K562 (cell line): ENCODE measurements around the gene SLC2A4. TPM values are rescaled to one million over a fixed set of nuclear protein-coding genes. Genes with fewer than 3 reads are reported as not detected.

Source experiments
- AFF4 ChIP-seq: sonication (generic); formaldehyde crosslinking; IDR thresholded peaks from 2 replicates; pipeline ENCODE4 v1.8.0; 2023; ENCODE audit warnings: mild to moderate bottlenecking, missing genetic modification reagents
- BHLHE40 ChIP-seq: IDR thresholded peaks from 2 replicates; pipeline ENCODE4 v1.6.1; 2011; ENCODE audit warnings: low read length, improper control_type of control experiment
- E2F5 ChIP-seq: sonication (generic); formaldehyde crosslinking; IDR thresholded peaks from 2 replicates; pipeline ENCODE4 v1.8.0; 2022; ENCODE audit warnings: mild to moderate bottlenecking, missing genetic modification reagents
- E2F6 ChIP-seq, 2 experiments: IDR thresholded peaks; 2 replicates each; pipeline ENCODE4 v1.6.1; 2011; ENCODE audit warnings: borderline replicate concordance in 1 of 2, control low read depth in 1 of 2, low read depth in 1 of 2, low read length in 1 of 2, mild to moderate bottlenecking in 1 of 2, mixed read lengths in 1 of 2, moderate library complexity in 1 of 2; ENCODE audit not compliant: insufficient read depth in 1 of 2, insufficient read length in 1 of 2, poor library complexity in 1 of 2, severe bottlenecking in 1 of 2; ENCODE audit errors: extremely low read depth in 1 of 2
- EGR1 ChIP-seq: fragments of 450-650 bp; conservative IDR thresholded peaks from 2 replicates; pipeline ENCODE4 v1.6.1; 2017; ENCODE audit warnings: mild to moderate bottlenecking
- ESRRA ChIP-seq: fragments of 450-650 bp; IDR thresholded peaks from 2 replicates; pipeline ENCODE4 v1.6.1; 2014; ENCODE audit warnings: low read depth, mild to moderate bottlenecking, moderate library complexity, borderline replicate concordance
- HDAC1 ChIP-seq, 2 experiments: fragments of 450-650 bp; IDR thresholded peaks; 2 replicates each; pipeline ENCODE4 v1.6.1; 2016 to 2017; ENCODE audit warnings: inconsistent platforms in 1 of 2, mild to moderate bottlenecking in 1 of 2, moderate library complexity in 1 of 2
- IFI16 ChIP-seq: fragments of 250-450 bp; sonication (Bioruptor Pico); IDR thresholded peaks from 2 replicates; pipeline ENCODE4 v2.1.2; 2022; ENCODE audit warnings: mild to moderate bottlenecking, inconsistent platforms
- ILF3 ChIP-seq: fragments of 450-650 bp; IDR thresholded peaks from 2 replicates; pipeline ENCODE4 v1.6.1; 2018; ENCODE audit warnings: antibody characterized with exemption, mild to moderate bottlenecking, moderate library complexity, borderline replicate concordance
- NFRKB ChIP-seq: fragments of 450-650 bp; IDR thresholded peaks from 2 replicates; pipeline ENCODE4 v1.6.1; 2016; ENCODE audit warnings: low read depth
- PHF21A ChIP-seq: fragments of 450-650 bp; IDR thresholded peaks from 2 replicates; pipeline ENCODE4 v1.6.1; 2017; ENCODE audit warnings: low read depth, borderline replicate concordance
- POLR3G ChIP-seq: IDR thresholded peaks from 2 replicates; pipeline ENCODE4 v1.6.1; 2011; ENCODE audit not compliant: insufficient read length, insufficient replicate concordance; ENCODE audit errors: extremely low read depth
- SRSF3 ChIP-seq: fragments of 200-400 bp; formaldehyde crosslinking; IDR thresholded peaks from 2 replicates; pipeline ENCODE4 v1.6.1; 2016; ENCODE audit warnings: mild to moderate bottlenecking, low read length, moderate library complexity; ENCODE audit not compliant: insufficient read depth
- ZFPM2 ChIP-seq: fragments of 250-450 bp; sonication (Bioruptor Pico); IDR thresholded peaks from 2 replicates; pipeline ENCODE4 v1.5.1; 2022; ENCODE audit warnings: mild to moderate bottlenecking
- ZNF165 ChIP-seq: fragments of 250-450 bp; sonication (Bioruptor Pico); IDR thresholded peaks from 2 replicates; pipeline ENCODE4 v1.4.0; 2020; ENCODE audit warnings: borderline replicate concordance
- ZNF512 ChIP-seq: IDR thresholded peaks from 2 replicates; pipeline ENCODE4 v1.6.1; 2016; ENCODE audit warnings: missing genetic modification characterization, missing compliant biosample characterization
- ZNF586 ChIP-seq: fragments of 450-650 bp; formaldehyde crosslinking; conservative IDR thresholded peaks from 2 replicates; pipeline ENCODE4 v1.4.0; 2020; ENCODE audit warnings: mild to moderate bottlenecking, moderate library complexity
- polyA plus RNA-seq, 8 experiments: library from polyadenylated mRNA; depleted of rRNA in 4 of 8; stranded (reverse) in 5 of 8; unstranded in 3 of 8; fragments of >200 nt; fragmentation: Nextera tagmentation in 2 of 8; fragmentation: Illumina TruSeq in 1 of 8; extraction: Ambion mirVana in 2 of 8; extraction: Trizol in 1 of 8; gene quantifications; 2 replicates each; pipeline versions ENCODE4 v1.2.1 to v1.2.3, GENCODE V29; 2011 to 2014; ENCODE audit warnings: inconsistent platforms in 1 of 8, missing spikeins in 1 of 8
- total RNA-seq, 7 experiments: library from RNA; depleted of rRNA in 6 of 7; stranded (reverse); fragments of >200 nt in 6 of 7; fragmentation: Illumina TruSeq in 2 of 7; extraction: Trizol in 2 of 7; gene quantifications; 2 replicates each; pipeline versions ENCODE4 v1.2.1 to v1.2.3, GENCODE V29; 2011 to 2021; ENCODE audit warnings: low replicate concordance in 1 of 7

The SLC2A4 gene
- total and polyA plus RNA-seq, 9 of the 15 experiments (the other 6 are each of a cell fraction or from before 2014, with no cell fraction given): 0.74 to 3.5 (median 1.6) TPM

- TF ChIP-seq AFF4 (CRISPR knock-in tag) (peak; percentile 52; the same call in 1 of the 2 replicates), ILF3 (0 out of 2 replicates have a peak, but pooled peaks have one; percentile 43), BHLHE40 (no peak; the same call in 1 of the 2 replicates), SRSF3 (no peak), ZNF586 (no peak), ZFPM2 (CRISPR knock-in tag) (no peak), HDAC1 (IDR thresholded peaks at IDR 0.05) (peak in 1 of 2 experiments; percentile 90; a peak in 1 of 4 replicates), ZNF512 (tag) (no peak), NFRKB (peak; percentile 77), ESRRA (peak; percentile 93), E2F5 (CRISPR knock-in tag) (no peak), E2F6 (IDR thresholded peaks at IDR 0.05; ENCODE audit: borderline replicate concordance in 1 of 2, extremely low read depth in 1 of 2, insufficient read depth in 1 of 2, insufficient read length in 1 of 2, low read depth in 1 of 2, low read length in 1 of 2, poor library complexity in 1 of 2, severe bottlenecking in 1 of 2) (no peak), EGR1 (peak; percentile 97), IFI16 (CRISPR knock-in tag) (no peak), ZNF165 (CRISPR knock-in tag) (no peak), POLR3G (no peak), PHF21A (peak; percentile 26; the same call in 1 of the 2 replicates)
These were observed 29.1 kb upstream of the SLC2A4 start, which contains the start of gene ELP5 (continued) for GRCh38 chr17:7252176-7253043.
